Measurements from ENCODE around the gene PKP1.

The PKP1 gene

GRCh38 chr1:201260236-201260590 lies 23.1 kb upstream of the PKP1 start:
- no peak for FAIRE-seq
- DNase-seq (ENCODE audit: insufficient read length, low spot score), result no peak

DNA sequence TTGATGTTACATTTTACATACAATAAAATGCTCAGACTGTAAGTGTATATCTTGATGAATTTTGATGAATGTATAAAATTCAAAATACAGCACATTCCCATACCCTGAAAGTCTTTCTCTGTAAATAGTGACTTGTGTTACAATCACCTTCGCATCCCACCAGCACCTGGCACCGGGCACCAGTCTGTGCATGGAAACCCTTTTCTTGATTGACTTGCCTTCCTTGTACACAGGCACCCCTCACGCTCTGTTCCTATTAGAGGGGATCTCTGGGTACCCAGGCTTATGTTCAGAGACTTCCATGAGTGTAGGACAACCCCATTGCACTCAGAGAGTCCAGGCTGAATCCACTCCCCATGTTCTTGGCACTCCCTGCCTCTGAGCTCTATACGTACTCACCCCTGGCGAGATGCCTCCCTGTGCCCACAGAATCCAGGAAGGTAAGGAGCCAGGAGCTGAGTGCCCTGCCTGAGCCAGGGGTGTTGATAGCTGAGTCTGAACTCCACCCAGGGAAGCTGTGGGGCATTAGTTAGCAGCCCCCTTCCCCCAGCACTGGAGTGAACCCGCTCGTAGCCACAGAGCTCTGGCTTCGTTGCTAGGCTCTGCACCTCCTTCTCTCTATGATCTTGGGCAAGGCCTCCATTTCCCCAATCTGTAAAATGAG lies 22.5 kb upstream of the PKP1 start:
- FAIRE-seq (no peak), DNase-seq (ENCODE audit: insufficient read length, low spot score) (no peak)

GRCh38 chr1:201261771-201262547 lies 21.3 kb upstream of the PKP1 start:
- no peak for FAIRE-seq
- no peak for DNase-seq (ENCODE audit: insufficient read length, low spot score)

GRCh38 chr1:201262963-201263608 lies 20.2 kb upstream of the PKP1 start:
- DNase-seq (ENCODE audit: insufficient read length, low spot score) (no peak), FAIRE-seq (no peak)

DNA sequence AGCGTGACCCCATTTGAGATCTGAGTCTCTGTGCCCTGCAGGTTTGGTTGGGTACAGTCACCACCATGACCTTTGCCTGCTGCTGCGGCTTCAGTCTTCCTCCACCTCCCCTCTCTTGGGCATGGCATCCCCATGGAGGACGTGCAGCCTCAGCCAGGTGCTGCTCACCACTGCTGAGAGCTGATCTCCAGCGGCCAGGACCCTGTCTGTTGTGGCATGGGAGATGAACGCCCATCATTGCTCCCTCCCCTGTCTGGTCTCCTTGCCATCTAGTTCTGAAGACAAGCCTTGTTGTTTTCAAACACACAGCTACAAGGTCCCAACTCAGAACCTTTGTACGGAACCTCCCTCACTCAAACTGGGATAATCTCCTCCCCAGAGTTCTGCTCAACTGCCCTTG lies 19.2 kb upstream of the PKP1 start:
- DNase-seq (ENCODE audit: insufficient read length, low spot score) (no peak), FAIRE-seq (no peak)

DNA sequence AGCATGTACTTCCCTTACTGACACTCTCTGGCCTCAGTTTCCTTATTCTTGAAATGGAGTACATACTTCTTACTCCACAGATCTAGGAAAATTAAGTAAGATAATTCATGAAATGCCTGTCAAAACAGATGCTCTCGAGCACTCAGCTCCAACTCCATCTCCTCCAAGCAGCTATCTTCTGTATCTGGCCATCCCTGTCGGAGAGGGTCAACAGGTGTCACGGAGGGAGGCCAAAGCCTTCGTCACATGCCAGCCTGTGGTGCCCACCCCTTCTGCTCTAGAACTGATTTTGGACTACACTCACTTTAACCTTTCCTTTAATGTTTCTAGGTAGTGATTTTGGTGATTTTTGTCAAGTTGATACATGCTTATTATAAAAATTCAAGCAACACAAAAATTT lies 18.8 kb upstream of the PKP1 start:
- no peak for DNase-seq (ENCODE audit: insufficient read length, low spot score)
- FAIRE-seq, result no peak

GRCh38 chr1:201265756-201266155 lies 17.6 kb upstream of the PKP1 start:
- DNase-seq (ENCODE audit: insufficient read length, low spot score) (no peak), FAIRE-seq (no peak)

- no peak for FAIRE-seq
- no peak for DNase-seq (ENCODE audit: insufficient read length, low spot score)
These were observed 17.0 kb upstream of the PKP1 start for GRCh38 chr1:201266276-201266675.

DNA sequence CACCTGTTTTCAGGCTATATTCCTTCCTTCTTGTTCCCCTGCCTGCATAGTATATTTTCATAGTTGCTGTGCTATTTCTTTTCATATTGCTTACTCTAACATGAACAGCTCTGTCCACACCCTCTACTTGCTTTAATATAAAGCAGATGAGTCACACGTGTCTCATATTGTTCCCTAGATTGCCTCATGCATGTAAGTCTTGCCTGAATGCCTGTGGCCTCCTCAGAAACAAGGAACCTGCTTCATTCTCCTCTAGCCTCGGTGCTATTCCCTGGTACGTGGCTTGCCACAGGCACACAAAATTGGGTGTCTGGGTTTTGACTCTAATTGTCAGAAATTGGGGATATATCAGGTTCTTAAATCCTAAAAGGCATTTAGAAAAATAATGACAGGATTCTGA lies 16.5 kb upstream of the PKP1 start:
- FAIRE-seq (no peak), DNase-seq (ENCODE audit: insufficient read length, low spot score) (no peak)

DNA sequence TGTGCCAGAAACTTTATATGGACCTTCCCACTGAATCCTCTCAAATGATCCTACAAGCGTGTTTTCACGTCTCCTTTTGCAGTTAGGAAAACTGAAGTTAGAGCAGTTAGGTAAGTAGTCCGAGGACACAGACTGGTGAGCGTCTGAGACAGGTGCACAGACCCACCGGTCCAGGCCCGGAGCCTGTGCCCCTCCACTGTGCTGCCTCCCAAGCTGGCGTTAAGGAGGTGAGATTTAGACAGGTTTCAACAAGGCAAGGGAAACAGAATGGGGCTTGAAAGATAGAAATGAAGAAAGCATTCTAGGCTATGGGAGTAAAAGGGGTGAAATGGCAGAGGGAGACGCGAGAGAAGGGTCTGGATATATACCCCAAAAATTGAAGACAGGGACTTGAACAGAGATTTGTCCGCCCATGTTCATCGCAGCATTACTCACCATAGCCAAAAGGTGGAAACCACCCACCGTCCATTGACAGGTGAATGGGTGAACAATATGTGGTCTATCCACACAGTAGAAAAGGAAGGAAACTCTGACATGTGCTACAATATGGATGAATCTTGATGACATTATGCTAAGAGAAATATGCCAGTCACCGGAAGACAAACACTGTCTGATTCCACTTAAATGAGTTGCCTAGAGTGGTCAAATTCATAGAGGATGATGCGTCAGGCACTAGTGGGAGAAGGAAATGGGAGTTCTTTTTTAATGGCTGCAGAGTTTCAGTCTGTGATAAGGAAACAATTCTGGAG lies 15.7 kb upstream of the PKP1 start:
- DNase-seq (ENCODE audit: insufficient read length, low spot score) (no peak), FAIRE-seq (no peak)

- DNase-seq (ENCODE audit: insufficient read length, low spot score) (no peak), FAIRE-seq (no peak)
These were observed 14.6 kb upstream of the PKP1 start for GRCh38 chr1:201268604-201269151.

DNA sequence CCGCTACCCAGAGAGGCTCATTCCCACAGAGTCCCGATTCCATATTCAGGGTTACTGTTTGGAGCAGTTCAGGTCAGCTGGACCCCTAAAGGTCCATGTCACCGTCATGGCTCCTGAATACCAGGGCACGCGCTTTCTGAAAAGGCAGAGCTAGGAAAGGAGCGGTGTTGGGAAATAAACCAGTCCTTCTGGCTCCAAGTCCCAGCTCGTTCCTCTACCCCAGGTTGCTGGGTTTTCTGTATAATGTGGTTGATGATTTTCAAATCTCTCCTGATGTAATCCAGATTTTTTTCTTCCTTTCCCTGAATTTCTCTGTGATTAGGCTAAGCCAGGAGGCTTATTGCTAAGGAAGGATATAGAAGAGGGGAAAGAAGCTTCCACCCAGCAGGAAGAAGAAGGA lies 14.0 kb upstream of the PKP1 start:
- FAIRE-seq, result no peak
- no peak for DNase-seq (ENCODE audit: insufficient read length, low spot score)

DNA sequence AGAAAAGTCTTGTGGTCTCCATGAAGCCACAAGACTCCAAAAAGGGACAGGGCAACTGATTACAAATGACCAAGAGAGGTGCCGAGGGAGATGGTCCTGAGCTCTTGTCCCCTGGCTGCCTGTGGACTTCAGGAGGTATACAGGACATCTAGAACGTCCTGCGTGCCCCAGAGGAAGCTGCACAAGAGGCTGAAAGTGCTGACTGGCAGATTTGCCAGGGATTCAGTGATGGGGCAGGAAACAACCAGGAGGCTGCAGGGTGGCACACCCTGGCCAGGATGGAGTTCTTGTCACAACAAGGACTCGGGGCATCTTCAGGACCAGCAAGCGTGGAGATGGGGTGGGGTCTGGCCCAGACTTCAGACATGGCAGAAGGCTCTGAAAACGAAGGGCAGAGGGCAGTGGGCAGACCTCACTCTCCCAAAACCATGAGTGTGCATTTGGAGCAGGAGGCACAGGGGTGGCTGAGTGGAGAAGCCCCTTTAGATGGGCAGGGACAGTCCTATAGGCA lies 13.4 kb upstream of the PKP1 start:
- DNase-seq (ENCODE audit: insufficient read length, low spot score), result no peak
- no peak for FAIRE-seq

GRCh38 chr1:201270616-201271390 lies 12.5 kb upstream of the PKP1 start:
- FAIRE-seq, result no peak
- no peak for DNase-seq (ENCODE audit: insufficient read length, low spot score)

- DNase-seq (ENCODE audit: insufficient read length, low spot score), result no peak
- no peak for FAIRE-seq
These were observed 10.5 kb upstream of the PKP1 start for GRCh38 chr1:201272799-201273198.

DNA sequence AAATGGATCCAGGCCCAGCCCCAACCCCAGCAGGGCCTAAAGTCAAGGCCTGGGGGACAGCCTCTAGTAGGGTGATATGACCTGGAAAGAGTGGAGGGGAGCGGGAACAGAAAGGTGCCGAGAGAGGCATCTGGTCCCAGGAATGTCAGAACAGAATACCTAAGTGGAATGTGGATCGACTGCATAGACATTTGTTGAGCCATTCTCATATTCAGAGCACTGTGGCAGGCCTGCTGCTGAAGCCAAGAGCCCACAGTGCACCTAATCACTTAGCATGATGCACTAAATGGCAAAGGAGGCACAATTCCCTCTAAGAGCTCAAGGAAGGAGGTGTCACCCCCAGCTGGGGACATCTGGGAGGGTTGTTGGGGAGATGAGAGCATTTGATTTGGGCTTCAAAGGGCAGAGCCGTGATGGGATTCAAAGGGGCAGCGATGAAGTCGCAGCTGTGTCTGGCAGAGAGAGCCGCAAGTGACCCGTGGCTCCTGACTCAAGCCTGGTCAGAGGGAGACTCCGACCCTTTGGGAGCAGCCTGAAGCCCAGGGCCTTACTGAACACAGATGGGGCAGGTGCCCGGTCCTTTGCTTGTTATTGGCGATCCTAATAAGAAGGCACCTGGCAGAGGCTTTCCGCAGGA lies 8.6 kb upstream of the PKP1 start:
- DNase-seq (ENCODE audit: insufficient read length, low spot score), result no peak

DNA sequence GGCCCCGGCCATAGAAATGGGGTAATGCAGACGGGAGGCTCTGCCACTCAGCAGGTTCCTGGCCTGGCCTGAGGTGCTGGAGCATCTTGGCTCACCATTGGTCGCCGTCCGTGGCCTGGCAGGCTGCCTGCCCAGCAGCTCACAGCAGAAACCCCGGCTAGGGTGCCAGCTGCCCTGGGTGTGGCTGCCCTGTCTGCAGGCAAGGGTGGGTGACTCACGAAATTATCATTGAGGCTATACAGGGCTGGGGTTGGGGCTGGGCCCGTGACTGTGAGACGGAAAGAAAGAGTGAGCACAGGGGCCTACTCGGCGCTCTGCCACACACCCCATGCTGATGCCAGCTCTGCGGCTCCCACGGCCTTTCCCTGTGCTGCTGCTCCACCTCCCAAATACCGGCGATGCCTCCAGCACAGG lies 8.0 kb upstream of the PKP1 start:
- DNase-seq (ENCODE audit: insufficient read length, low spot score) (no peak), FAIRE-seq (no peak)

More for the DNA sequence above, 8.6 kb upstream of the PKP1 start:
- no peak for FAIRE-seq

DNA sequence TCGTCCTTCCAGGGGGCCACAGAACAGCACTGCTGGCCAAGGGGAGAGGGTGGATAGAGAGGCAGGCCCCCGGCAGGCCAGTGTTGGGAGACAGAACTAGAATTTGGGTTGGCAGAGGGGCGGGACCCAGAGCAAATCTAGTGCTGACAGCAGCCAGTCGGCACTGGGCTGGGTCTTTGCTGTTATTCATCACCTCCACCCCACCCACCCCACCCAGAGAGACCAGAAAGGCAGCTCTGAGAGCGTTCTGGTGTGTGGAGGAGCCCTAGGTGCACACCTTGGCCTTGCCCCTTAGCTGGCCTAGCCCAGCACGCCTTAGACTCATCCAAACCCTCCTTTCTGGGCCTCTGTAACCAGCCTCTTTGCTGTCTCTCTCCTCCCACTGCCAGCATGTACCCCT lies 6.4 kb upstream of the PKP1 start:
- FAIRE-seq (no peak), DNase-seq (ENCODE audit: insufficient read length, low spot score) (no peak)

- FAIRE-seq, result no peak
- no peak for DNase-seq (ENCODE audit: insufficient read length, low spot score)
These were observed 5.9 kb upstream of the PKP1 start for GRCh38 chr1:201277441-201277840.

- no peak for FAIRE-seq
- DNase-seq (ENCODE audit: insufficient read length, low spot score), result no peak
These were observed 4.0 kb upstream of the PKP1 start for GRCh38 chr1:201279313-201279712.
